T-cell (primary cell): ENCODE results near the gene EIF4EBP3. TPM values are rescaled to one million over a fixed set of nuclear protein-coding genes. Genes with fewer than 3 reads are reported as not detected.

Source experiments
- ATAC-seq, 4 experiments: fragments of 200-7000 bp in 3 of 4; fragments of 150-1000 bp in 1 of 4; cut with Tn5 transposase; replicated peaks in 1 of 4; 1 replicate in 3 of 4; 2 replicates in 1 of 4; pipeline ENCODE4 v1.10.0; 2021; ENCODE audit warnings: moderate library complexity in 3 of 4, mild to moderate bottlenecking in 2 of 4, moderate number of reproducible peaks in 1 of 4
- CTCF ChIA-PET, 2 donors: fragments of 300-600 bp; sonication (Branson Sonifier 250); formaldehyde crosslinking; loops; one replicate each; lab custom pipeline; 2022; ENCODE audit warnings: antibody characterized with exemption in 2 of 2; lab: Charles Lee
- POLR2A ChIA-PET, 2 donors: fragments of 300-600 bp; sonication (Branson Sonifier 250); formaldehyde crosslinking; loops; one replicate each; lab custom pipeline; 2022; ENCODE audit warnings: antibody characterized with exemption in 2 of 2; lab: Charles Lee
- DNase-seq, 35 experiments: peaks; one replicate each; pipeline versions ENCODE4 v3.0.0 to v3.0.0-alpha.2; 2013 to 2023
- H3K27ac ChIP-seq: one replicate; pipeline ENCODE4 v1.5.1; 2013; ENCODE audit warnings: low read length
- H3K27me3 ChIP-seq, 2 experiments: replicated peaks in 1 of 2; 1 replicate in 1 of 2; 2 replicates in 1 of 2; pipeline versions ENCODE4 v1.6.1 to v1.7.0; 2013; ENCODE audit warnings: low read length in 1 of 2, mixed read lengths in 1 of 2; ENCODE audit not compliant: control insufficient read depth in 2 of 2, insufficient read depth in 2 of 2; ENCODE audit errors: extremely low read depth in 1 of 2
- H3K36me3 ChIP-seq, 2 donors: 1 replicate in 1 of 2; 2 replicates in 1 of 2; pipeline versions ENCODE4 v1.6.1 to v1.7.0; 2013; ENCODE audit warnings: low read length in 1 of 2; ENCODE audit not compliant: control insufficient read depth in 2 of 2, insufficient read depth in 1 of 2; ENCODE audit errors: extremely low read depth in 1 of 2
- H3K4me1 ChIP-seq, 2 experiments: 1 replicate in 1 of 2; 2 replicates in 1 of 2; pipeline versions ENCODE4 v1.6.1 to v1.7.0; 2013; ENCODE audit warnings: low read length in 2 of 2, mixed read lengths in 1 of 2; ENCODE audit not compliant: insufficient read depth in 2 of 2, control insufficient read depth in 1 of 2; ENCODE audit errors: extremely low read depth in 1 of 2
- H3K4me3 ChIP-seq, 2 donors: 1 replicate in 1 of 2; 2 replicates in 1 of 2; pipeline versions ENCODE4 v1.5.1 to v1.7.0; 2013; ENCODE audit warnings: mild to moderate bottlenecking in 2 of 2, low read length in 1 of 2, moderate library complexity in 1 of 2; ENCODE audit not compliant: control insufficient read depth in 1 of 2; ENCODE audit errors: extremely low read depth in 1 of 2
- H3K9me3 ChIP-seq: 2 replicates; pipeline ENCODE4 v1.7.0; 2013
- H3K27ac Mint-ChIP-seq, 2 donors: one replicate each; pipeline ENCODE4 v1.8.0; 2020 to 2021; ENCODE audit warnings: mild to moderate bottlenecking in 2 of 2, mixed read lengths in 2 of 2
- H3K27me3 Mint-ChIP-seq, 2 donors: one replicate each; pipeline ENCODE4 v1.8.0; 2021 to 2022; ENCODE audit warnings: mixed read lengths in 2 of 2
- H3K36me3 Mint-ChIP-seq: one replicate; pipeline ENCODE4 v1.8.0; 2021; ENCODE audit warnings: mixed read lengths
- H3K4me1 Mint-ChIP-seq, 3 donors: one replicate each; pipeline ENCODE4 v1.8.0; 2020 to 2022; ENCODE audit warnings: mixed read lengths in 3 of 3, mild to moderate bottlenecking in 1 of 3
- H3K4me3 Mint-ChIP-seq, 3 donors: one replicate each; pipeline ENCODE4 v1.8.0; 2020 to 2022; ENCODE audit warnings: mild to moderate bottlenecking in 3 of 3, mixed read lengths in 3 of 3, moderate library complexity in 3 of 3
- H3K9me3 Mint-ChIP-seq, 3 donors: one replicate each; pipeline ENCODE4 v1.8.0; 2020 to 2022; ENCODE audit warnings: mixed read lengths in 3 of 3
- WGBS: methylation state at CpG from one replicate; pipeline ENCODE4 v1.1.5; 2013; ENCODE audit warnings: missing lambda C conversion rate; ENCODE audit not compliant: insufficient coverage; 5-methylcytosine and 5-hydroxymethylcytosine counted together
- total RNA-seq, 35 experiments: library from RNA in 6 of 35; stranded (reverse) in 6 of 35; fragments of 120-200 nt in 1 of 35; gene quantifications; one replicate each; pipeline versions ENCODE4 v1.2.1 to v1.2.4 and lab custom pipeline; 2013 to 2026

Gene EIF4EBP3
- total RNA-seq, 5 donors from 2014 or later (not counting 1 experiment from before 2014, with no cell fraction given), result 10.6 to 23.6 (median 20.4) TPM

DNA sequence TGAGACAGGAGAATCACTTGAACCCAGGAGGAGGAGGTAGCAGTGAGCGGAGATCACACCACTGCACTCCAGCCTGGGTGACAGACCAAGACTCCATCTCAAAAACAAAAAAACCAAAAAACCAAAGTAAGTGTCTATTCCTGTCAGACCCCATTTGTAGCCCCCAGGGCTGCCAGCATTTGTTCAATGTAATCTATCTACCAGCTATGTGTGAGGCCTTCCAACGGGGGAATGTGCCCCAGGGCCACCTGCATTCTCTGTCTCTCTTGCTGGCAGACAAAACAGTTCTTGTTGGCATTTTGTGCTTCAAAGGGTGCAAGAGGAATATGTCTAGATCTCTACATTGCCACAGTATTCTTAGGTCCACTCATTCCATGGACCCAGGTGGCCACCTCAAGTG, 51.4 kb downstream of the EIF4EBP3 start:
- Mint-ChIP-seq H3K4me1 (no peaks in the 10 kb centered on the region), H3K27me3 (peaks cover 4 to 7% of the 10 kb centered on the region in 2 donors), H3K4me3 (no peak overlapping the region), H3K9me3 (no peaks in the 10 kb centered on the region), H3K27ac (no peak overlapping the region), H3K36me3 (no peaks in the 10 kb centered on the region)
- Histone ChIP-seq H3K27ac (no peak overlapping the region), H3K27me3 (peaks cover 0 to 11% of the 10 kb centered on the region in 2 experiments), H3K4me3 (no peak overlapping the region), H3K9me3 (no peaks in the 10 kb centered on the region), H3K36me3 (no peaks in the 10 kb centered on the region), H3K4me1 (no peaks in the 10 kb centered on the region)
- ChIA-PET POLR2A (no interaction called here), CTCF (interaction anchor here in 1 of 2 donors (0.6 kb wide), 1 partner anchor 552 kb away, joined by 4 read pairs; no protein-coding TSS in a partner anchor)
- DNase-seq (no peak), ATAC-seq (no peak)
- WGBS, result 72% methylated on average over 2 of the region's 2 CpGs

Other genes starting within 250 kb of the EIF4EBP3 start
- gene PFDN1, start 244.6 kb upstream of the EIF4EBP3 start, total RNA-seq, result 10 to 100 TPM; 26.9 to 32.2 (median 28.1) TPM
- gene HBEGF, start 201.1 kb upstream of the EIF4EBP3 start, total RNA-seq, result 1 to 10 TPM in 3 of 5 donors, under 1 TPM in 2; 0.47 to 2.8 (median 1.9) TPM
- gene SLC4A9, start 187.5 kb upstream of the EIF4EBP3 start, total RNA-seq, result under 1 TPM in 1 of 5 donors, not detected in 4; 0.18 TPM
- 100 to 1,000 TPM; 184 to 220 (median 203) TPM for gene ANKHD1, start 145.8 kb upstream of the EIF4EBP3 start, total RNA-seq
- gene SRA1, start 9.8 kb downstream of the EIF4EBP3 start, total RNA-seq, result 10 to 100 TPM; 26.8 to 30.5 (median 28.4) TPM
- gene APBB3, start 16.9 kb downstream of the EIF4EBP3 start, total RNA-seq, result 10 to 100 TPM; 53.9 to 70.5 (median 64.1) TPM
- gene SLC35A4, start 17.2 kb downstream of the EIF4EBP3 start, total RNA-seq, result 10 to 100 TPM; 47.7 to 75.2 (median 72.4) TPM
- 1 to 10 TPM in 4 of 5 donors, under 1 TPM in 1; 0.70 to 1.8 (median 1.3) TPM for gene CD14, start 85.5 kb downstream of the EIF4EBP3 start, total RNA-seq
- 10 to 100 TPM; 24.9 to 56.8 (median 52.2) TPM for gene TMCO6, start 91.8 kb downstream of the EIF4EBP3 start, total RNA-seq
- gene NDUFA2, start 100.0 kb downstream of the EIF4EBP3 start, total RNA-seq, result 10 to 100 TPM; 36.6 to 48.8 (median 45.4) TPM
- gene IK, start 100.2 kb downstream of the EIF4EBP3 start, total RNA-seq, result 100 to 1,000 TPM; 139 to 166 (median 152) TPM
- 10 to 100 TPM; 36.6 to 50.9 (median 42.9) TPM for gene WDR55, start 117.2 kb downstream of the EIF4EBP3 start, total RNA-seq
- gene DND1, start 125.9 kb downstream of the EIF4EBP3 start, total RNA-seq, result 1 to 10 TPM; 3.0 to 6.4 (median 5.5) TPM
- gene HARS1, start 143.7 kb downstream of the EIF4EBP3 start, total RNA-seq, result 10 to 100 TPM; 55.8 to 71.1 (median 70.0) TPM
- 10 to 100 TPM; 30.7 to 58.5 (median 52.7) TPM for gene HARS2, start 143.8 kb downstream of the EIF4EBP3 start, total RNA-seq
- gene ZMAT2, start 152.8 kb downstream of the EIF4EBP3 start, total RNA-seq, result 10 to 100 TPM; 39.9 to 59.5 (median 58.0) TPM
- not detected for gene PCDHA1, start 238.5 kb downstream of the EIF4EBP3 start, total RNA-seq
- gene PCDHA2, start 247.2 kb downstream of the EIF4EBP3 start, total RNA-seq, result not detected